ENCODE results near the gene GRHL3. TPM values are rescaled to one million over a fixed set of nuclear protein-coding genes. Genes with fewer than 3 reads are reported as not detected.
"Not testable (repeated sequence)": the region's sequence is repeated elsewhere in the genome, so short reads cannot be mapped to it uniquely, and the experiment has no call there.

GRHL3 gene
- total RNA-seq, 1 donor from 2014 or later = 6.9 TPM

GRCh38 chr1:24285231-24285630 is 33.9 kb upstream of the GRHL3 start:
- no peak overlapping the region for H3K4me3 ChIP-seq (ENCODE audit: insufficient read depth, low read depth, low read length)
- no peak overlapping the region for H3K9ac ChIP-seq (ENCODE audit: low read length)
- no peak overlapping the region for H3K4me2 ChIP-seq (ENCODE audit: low read length)
- no peak for TF ChIP-seq CTCF (IDR thresholded peaks at IDR 0.05; ENCODE audit: insufficient read depth, low read depth, low read length)
- TF ChIP-seq EZH2 (IDR thresholded peaks at IDR 0.05; ENCODE audit: insufficient read depth, low read length) = no peak
- Mint-ChIP-seq H3K27me3 (ENCODE audit: low read depth, unreplicated experiment) (peaks cover 18% of the 10 kb centered on the region), H3K4me1 (ENCODE audit: low read depth, unreplicated experiment) (peaks cover 4% of the 10 kb centered on the region), H3K9me3 (ENCODE audit: unreplicated experiment) (no peaks in the 10 kb centered on the region), H3K36me3 (ENCODE audit: low read depth, unreplicated experiment) (no peaks in the 10 kb centered on the region), H3K4me3 (ENCODE audit: unreplicated experiment) (no peak overlapping the region), H3K27ac (ENCODE audit: unreplicated experiment) (no peak overlapping the region)
- no peak overlapping the region for H2AFZ ChIP-seq (ENCODE audit: low read depth, low read length)
- peaks cover 11% of the 10 kb centered on the region for H3K27me3 ChIP-seq (ENCODE audit: insufficient read depth, low read length)
- no peaks in the 10 kb centered on the region for H3K36me3 ChIP-seq (ENCODE audit: insufficient read depth, low read length)
- no peak for FAIRE-seq
- H4K20me1 ChIP-seq (ENCODE audit: insufficient read depth, low read length) = peaks cover 4% of the 10 kb centered on the region
- no peaks in the 10 kb centered on the region for H3K79me2 ChIP-seq (ENCODE audit: insufficient read depth, low read length)
- H3K4me1 ChIP-seq (ENCODE audit: insufficient read depth, low read length) = peaks cover 21% of the 10 kb centered on the region
- no peak overlapping the region for H3K27ac ChIP-seq (ENCODE audit: low read depth, low read length)
- no peaks in the 10 kb centered on the region for H3K9me3 ChIP-seq (ENCODE audit: insufficient read depth, low read depth, low read length)
- DNase-seq (ENCODE audit: low read depth) = no peak

- no peak overlapping the region for H3K4me2 ChIP-seq (ENCODE audit: low read length)
- no peak overlapping the region for H3K27ac Mint-ChIP-seq (ENCODE audit: unreplicated experiment)
- DNase-seq (ENCODE audit: low read depth) = no peak
These were observed 32.7 kb upstream of the GRHL3 start for GRCh38 chr1:24286246-24287010.

GRCh38 chr1:24287779-24288178 is 31.4 kb upstream of the GRHL3 start:
- not testable (repeated sequence) for H3K36me3 Mint-ChIP-seq (ENCODE audit: low read depth, unreplicated experiment); H3K4me1 Mint-ChIP-seq (ENCODE audit: low read depth, unreplicated experiment); H2AFZ ChIP-seq (ENCODE audit: low read depth, low read length); H3K36me3 ChIP-seq (ENCODE audit: insufficient read depth, low read length); H3K27ac ChIP-seq (ENCODE audit: low read depth, low read length); DNase-seq (ENCODE audit: low read depth); H3K27ac Mint-ChIP-seq (ENCODE audit: unreplicated experiment); H3K9me3 ChIP-seq (ENCODE audit: insufficient read depth, low read depth, low read length); H3K4me2 ChIP-seq (ENCODE audit: low read length); FAIRE-seq; H4K20me1 ChIP-seq (ENCODE audit: insufficient read depth, low read length); H3K9ac ChIP-seq (ENCODE audit: low read length); H3K27me3 ChIP-seq (ENCODE audit: insufficient read depth, low read length); H3K4me3 Mint-ChIP-seq (ENCODE audit: unreplicated experiment); H3K79me2 ChIP-seq (ENCODE audit: insufficient read depth, low read length); H3K9me3 Mint-ChIP-seq (ENCODE audit: unreplicated experiment); H3K4me3 ChIP-seq (ENCODE audit: insufficient read depth, low read depth, low read length)
- H3K4me1 ChIP-seq (ENCODE audit: insufficient read depth, low read length) = peaks cover 22% of the 10 kb centered on the region
- H3K27me3 Mint-ChIP-seq (ENCODE audit: low read depth, unreplicated experiment) = peaks cover 27% of the 10 kb centered on the region

More at GRCh38 chr1:24286246-24287010, 32.7 kb upstream of the GRHL3 start:
- TF ChIP-seq CTCF (IDR thresholded peaks at IDR 0.05; ENCODE audit: insufficient read depth, low read depth, low read length) (no peak), EZH2 (IDR thresholded peaks at IDR 0.05; ENCODE audit: insufficient read depth, low read length) (no peak)
- H3K9ac ChIP-seq (ENCODE audit: low read length) = no peak overlapping the region
- no peaks in the 10 kb centered on the region for H3K9me3 ChIP-seq (ENCODE audit: insufficient read depth, low read depth, low read length)
- Mint-ChIP-seq H3K27me3 (ENCODE audit: low read depth, unreplicated experiment) (peaks cover 22% of the 10 kb centered on the region), H3K9me3 (ENCODE audit: unreplicated experiment) (no peaks in the 10 kb centered on the region), H3K4me1 (ENCODE audit: low read depth, unreplicated experiment) (peaks cover 4% of the 10 kb centered on the region), H3K36me3 (ENCODE audit: low read depth, unreplicated experiment) (no peaks in the 10 kb centered on the region), H3K4me3 (ENCODE audit: unreplicated experiment) (no peak overlapping the region)
- peaks cover 22% of the 10 kb centered on the region for H3K4me1 ChIP-seq (ENCODE audit: insufficient read depth, low read length)
- no peaks in the 10 kb centered on the region for H3K79me2 ChIP-seq (ENCODE audit: insufficient read depth, low read length)
- no peak overlapping the region for H3K27ac ChIP-seq (ENCODE audit: low read depth, low read length)
- no peak overlapping the region for H2AFZ ChIP-seq (ENCODE audit: low read depth, low read length)
- no peaks in the 10 kb centered on the region for H3K36me3 ChIP-seq (ENCODE audit: insufficient read depth, low read length)
- no peak overlapping the region for H3K4me3 ChIP-seq (ENCODE audit: insufficient read depth, low read depth, low read length)
- peaks cover 5% of the 10 kb centered on the region for H3K27me3 ChIP-seq (ENCODE audit: insufficient read depth, low read length)
- peaks cover 4% of the 10 kb centered on the region for H4K20me1 ChIP-seq (ENCODE audit: insufficient read depth, low read length)
- FAIRE-seq = no peak
